ENCODE data around the gene LUC7L3. TPM values are rescaled to one million over a fixed set of nuclear protein-coding genes. Genes with fewer than 3 reads are reported as not detected.

Gene LUC7L3
- total RNA-seq, 1 experiment from 2014 or later: 184 TPM

- no peaks in the 10 kb centered on the region for H3K79me2 ChIP-seq (ENCODE audit: insufficient read depth, low read length)
- H3K27me3 ChIP-seq (ENCODE audit: insufficient read depth, low read length): no peaks in the 10 kb centered on the region
- no TSS peak for BruUV-seq (replicated peaks)
- no peaks in the 10 kb centered on the region for H3K9me3 ChIP-seq (ENCODE audit: control insufficient read depth in 1 of 2, insufficient read depth in 1 of 2, low read depth in 1 of 2, low read length in 2 of 2)
- CTCF ChIA-PET: no interaction called here
- H4K20me1 ChIP-seq (ENCODE audit: insufficient read depth): no peaks in the 10 kb centered on the region
- no peak overlapping the region for H3K4me3 ChIP-seq (replicated peaks in 1 of 2; ENCODE audit: low read depth in 1 of 2, low read length in 2 of 2)
- H3K27ac ChIP-seq (ENCODE audit: low read depth, low read length): no peak overlapping the region
- intact Hi-C loops (cut with micrococcal nuclease): no loop called here
- no peaks in the 10 kb centered on the region for H3K9me2 ChIP-seq (ENCODE audit: insufficient read depth)
- H3K4me1 ChIP-seq (ENCODE audit: control insufficient read depth in 1 of 2, insufficient read depth in 2 of 2, low read length in 2 of 2): peaks cover 10 to 12% of the 10 kb centered on the region in 2 experiments; a peak in 3 of 4 replicates
- ATAC-seq (no peak), DNase-seq (ENCODE audit: low read depth, low spot score) (no peak)
- TF ChIP-seq POLR2AphosphoS5 (IDR thresholded peaks at IDR 0.05; ENCODE audit: low read depth, low read length) (no peak), RAD21 (IDR thresholded peaks at IDR 0.05; ENCODE audit: low read depth) (no peak), SIN3A (IDR thresholded peaks at IDR 0.05; ENCODE audit: low read depth) (no peak), ZNF274 (IDR thresholded peaks at IDR 0.05; ENCODE audit: low read depth, low read length) (no peak), ZBTB33 (IDR thresholded peaks at IDR 0.05; ENCODE audit: extremely low read depth, insufficient replicate concordance, low read length) (no peak)
- H3K4me2 ChIP-seq (ENCODE audit: low read length): no peak overlapping the region
- no peak overlapping the region for H2AFZ ChIP-seq (ENCODE audit: low read depth, low read length, poor library complexity, severe bottlenecking)
- no peaks in the 10 kb centered on the region for H3K36me3 ChIP-seq (ENCODE audit: control insufficient read depth in 1 of 2, insufficient read depth in 2 of 2, low read length in 2 of 2)
- RAD21 ChIA-PET (ENCODE audit: low non-redundant PET in 1 of 2, low total read pairs in 2 of 2, uncharacterized antibody in 2 of 2, unreplicated experiment in 2 of 2): no interaction called here
- no peak overlapping the region for H3K9ac ChIP-seq (ENCODE audit: low read length)
- POLR2A ChIA-PET: no interaction called here
These were observed 46.2 kb downstream of the LUC7L3 start for GRCh38 chr17:50765454-50766221.
